GM21367 (cell line): Measurements from ENCODE around the gene DNAAF9.

Source experiments
- ATAC-seq: cut with Tn5 transposase; IDR thresholded peaks from one replicate; pipeline ENCODE4 v1.9.1; 2021; ENCODE audit not compliant: unreplicated experiment

Gene DNAAF9

DNA sequence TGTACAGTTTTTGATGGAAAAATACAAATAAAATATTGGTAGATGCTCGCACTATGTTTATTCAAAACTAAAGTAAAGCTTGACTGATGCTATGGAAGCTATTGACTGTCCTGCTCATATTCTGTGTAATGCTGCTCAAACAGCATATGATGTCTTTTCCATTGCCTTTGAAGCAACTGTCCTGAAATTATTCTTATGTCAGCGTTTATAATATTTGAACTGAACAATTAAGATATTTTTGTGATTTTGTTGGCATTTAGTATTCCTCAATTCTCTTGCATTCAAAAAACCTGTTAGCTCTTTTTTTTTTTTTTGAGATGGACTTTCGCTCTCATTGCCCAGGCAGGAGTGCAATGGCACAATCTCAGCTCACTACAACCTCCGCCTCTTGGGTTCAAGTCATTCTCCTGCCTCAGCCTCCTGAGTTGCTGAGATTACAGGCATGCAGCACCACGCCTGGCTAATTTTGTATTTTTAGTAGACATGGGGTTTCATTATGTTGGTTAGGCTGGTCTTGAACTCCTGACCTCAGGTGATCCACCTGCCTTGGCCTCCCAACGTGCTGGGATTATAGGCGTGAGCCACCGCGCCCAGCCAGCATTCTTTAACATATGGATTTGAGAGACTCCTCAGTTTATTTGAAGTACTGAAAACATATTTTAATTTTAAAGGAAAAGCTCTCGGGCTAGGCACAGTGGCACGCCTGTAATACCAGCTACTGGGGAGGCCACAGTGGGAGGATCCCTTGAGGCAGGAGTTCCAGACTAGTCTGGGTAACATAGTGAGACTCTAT, 5.3 kb upstream of the DNAAF9 start:
- no peak for ATAC-seq

DNA sequence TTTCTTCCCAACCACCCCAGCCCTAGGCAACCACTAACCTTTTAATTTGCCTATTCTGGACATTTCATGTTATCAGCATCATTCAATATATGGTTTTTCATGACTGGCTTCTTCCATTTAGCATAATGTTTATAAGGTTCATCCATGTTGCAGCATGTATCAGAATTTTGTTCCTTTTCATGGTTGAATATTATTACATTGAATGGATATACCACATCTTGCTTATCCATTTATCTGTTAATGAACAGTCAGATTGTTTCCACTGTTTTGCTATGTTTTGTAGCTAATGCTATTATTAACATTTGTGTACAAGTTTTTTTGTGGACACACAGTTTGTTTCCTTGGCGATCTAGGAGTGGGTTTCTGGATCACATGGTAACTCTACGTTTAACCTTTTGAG, 3.0 kb upstream of the DNAAF9 start:
- no peak for ATAC-seq

DNA sequence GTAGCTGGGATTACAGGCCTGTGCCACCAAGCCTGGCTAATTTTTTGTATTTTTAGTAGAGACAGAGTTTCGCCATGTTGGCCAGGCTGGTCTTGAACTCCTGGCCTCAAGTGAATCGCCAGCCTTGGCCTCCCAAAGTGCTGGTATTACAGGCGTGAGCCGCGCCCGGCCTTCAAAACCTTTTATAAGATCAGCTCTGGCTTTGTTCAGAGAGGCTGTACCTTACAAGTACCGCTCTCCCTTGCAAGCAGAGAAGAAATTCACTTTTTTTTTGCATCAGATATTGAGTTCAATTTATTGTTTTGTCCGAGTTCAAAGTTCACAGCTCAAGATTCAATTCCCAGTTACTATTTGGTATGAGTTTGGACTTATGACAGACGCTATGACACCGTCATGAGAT, 1.9 kb upstream of the DNAAF9 start:
- ATAC-seq = no peak

DNA sequence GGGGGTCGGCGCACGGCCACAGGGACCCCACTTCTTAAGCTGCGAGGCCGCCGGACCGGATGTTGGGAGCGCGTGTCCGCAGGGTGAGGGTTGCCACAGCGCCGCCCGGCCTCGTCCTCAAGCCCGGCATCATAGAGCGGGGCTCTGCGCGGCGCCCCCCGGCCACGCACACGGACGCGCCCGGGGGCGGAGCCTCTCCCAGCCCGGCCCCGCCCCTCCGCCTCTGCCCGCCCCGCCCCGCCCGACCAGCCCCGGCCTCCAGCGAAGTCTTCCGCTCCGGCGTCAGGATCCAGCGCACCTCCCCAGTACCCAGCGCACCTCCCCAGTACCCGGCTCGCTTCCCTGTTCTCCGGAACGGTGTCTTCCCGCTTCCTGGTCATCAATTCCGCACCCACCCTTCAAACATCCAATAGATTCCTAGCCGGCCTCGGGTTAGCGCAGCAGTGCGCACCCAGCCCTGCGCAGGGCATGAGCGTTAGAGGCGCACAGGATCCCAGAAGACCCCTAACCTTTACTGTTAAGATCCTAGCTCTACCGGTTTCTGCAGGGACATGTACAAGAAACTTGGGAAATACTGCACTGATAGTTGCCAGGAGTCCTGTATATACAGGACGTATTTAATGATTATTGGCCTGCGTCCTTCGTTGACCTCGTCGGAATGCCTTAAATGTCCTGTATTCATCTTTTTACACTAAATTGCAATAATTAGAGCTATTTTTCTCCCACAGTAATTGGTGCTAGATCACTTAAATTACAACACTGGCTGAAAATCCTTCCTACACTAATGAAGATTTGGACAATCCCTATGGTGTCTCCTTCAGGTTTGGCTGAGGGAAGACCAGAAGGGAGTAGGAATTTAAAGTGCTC, 535 bp upstream of the DNAAF9 start:
- peak; percentile 37 for ATAC-seq

DNA sequence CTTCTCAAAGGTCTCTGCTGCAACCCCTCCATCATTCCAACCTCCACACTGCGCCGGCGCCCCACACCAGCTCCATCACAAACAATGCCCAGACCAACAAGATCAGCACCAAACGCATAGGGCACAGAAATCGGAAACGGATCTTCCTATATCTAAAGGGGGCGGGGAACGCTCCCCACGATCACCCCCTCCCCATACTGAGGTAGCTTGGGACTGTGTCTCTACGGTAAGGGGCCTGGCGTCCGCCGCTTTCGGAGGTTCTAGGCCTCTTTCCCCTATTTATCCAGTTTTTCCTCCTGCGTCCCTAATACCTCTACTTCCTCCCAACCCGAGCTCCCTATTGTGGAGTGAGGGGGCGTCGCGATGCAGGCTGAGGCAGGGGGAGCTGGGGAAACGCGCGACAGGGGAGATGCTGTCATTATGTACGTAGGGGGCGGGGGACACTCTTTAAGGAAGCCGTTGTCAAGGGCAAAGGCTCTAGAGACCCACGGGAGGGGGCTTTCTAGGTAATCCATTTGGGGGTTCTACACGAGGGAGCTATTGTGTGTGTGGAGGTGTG, 909 bp downstream of the DNAAF9 start:
- no peak for ATAC-seq

DNA sequence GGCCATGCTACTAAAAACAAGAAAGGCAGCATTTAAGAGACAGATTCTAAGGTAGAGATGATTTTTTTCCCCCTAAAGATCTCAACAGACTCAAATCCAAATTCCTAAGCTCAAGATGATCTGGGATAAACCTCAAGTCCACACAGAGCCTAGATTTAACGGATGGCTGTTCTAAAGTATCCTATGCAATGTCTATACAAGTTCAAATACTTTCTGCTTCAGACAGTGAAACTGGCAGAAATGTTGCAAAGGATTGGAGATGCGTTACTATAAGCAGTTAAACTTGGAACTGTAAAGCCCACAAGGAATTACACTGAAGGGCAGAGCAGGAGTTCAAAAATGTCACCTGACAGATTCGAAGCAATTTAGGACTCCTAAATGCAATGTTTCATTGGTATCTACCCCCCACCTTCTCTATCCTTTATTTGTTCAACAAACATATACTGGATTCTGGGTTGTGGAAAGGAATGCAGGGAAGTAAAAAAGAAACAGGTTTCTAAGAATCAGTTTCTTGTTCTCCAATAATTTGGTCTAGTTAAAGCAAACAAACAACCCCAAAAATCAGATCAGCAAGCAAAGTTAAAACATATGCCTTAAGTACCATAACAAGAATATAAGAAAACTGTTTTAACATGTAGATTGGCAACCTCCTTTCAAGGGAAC, 1.6 kb downstream of the DNAAF9 start:
- ATAC-seq = no peak

DNA sequence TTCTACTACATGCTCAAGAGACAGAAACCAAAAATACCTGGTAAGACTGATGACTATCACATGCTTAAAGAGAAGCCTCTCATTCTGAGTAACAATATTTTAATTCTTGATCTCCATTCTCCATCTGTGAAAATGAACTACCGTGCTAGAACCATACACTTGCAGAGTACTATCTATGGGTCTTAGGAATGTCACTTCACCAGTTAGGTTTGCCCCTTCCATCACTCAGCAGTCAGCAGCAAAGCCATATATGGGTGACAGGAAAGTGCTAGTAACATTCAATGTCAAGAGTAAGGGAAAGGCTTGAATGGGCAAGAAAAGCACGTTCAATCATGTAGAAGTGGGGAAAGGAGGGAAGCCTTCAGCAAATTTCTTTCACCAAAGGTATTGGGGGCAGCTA, 2.3 kb downstream of the DNAAF9 start:
- ATAC-seq = no peak

DNA sequence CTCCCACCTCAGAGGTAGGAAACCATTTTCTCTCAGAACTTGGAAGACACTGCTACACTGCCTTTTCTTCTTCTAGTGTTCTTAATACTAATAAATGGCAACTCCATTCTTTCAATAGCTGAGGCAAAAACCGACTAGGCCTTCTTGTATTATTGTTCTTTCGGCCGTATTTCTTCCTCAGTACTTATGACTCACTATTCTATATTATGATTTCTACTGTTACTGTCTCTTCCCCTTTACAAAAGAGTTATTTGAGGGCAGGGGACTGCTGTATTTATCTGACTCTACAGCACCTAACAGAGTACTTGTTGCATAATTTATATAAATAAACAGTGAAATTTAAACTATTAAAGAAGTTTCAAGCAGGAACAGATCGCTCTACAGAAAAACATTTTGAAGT, 3.1 kb downstream of the DNAAF9 start:
- ATAC-seq = no peak

DNA sequence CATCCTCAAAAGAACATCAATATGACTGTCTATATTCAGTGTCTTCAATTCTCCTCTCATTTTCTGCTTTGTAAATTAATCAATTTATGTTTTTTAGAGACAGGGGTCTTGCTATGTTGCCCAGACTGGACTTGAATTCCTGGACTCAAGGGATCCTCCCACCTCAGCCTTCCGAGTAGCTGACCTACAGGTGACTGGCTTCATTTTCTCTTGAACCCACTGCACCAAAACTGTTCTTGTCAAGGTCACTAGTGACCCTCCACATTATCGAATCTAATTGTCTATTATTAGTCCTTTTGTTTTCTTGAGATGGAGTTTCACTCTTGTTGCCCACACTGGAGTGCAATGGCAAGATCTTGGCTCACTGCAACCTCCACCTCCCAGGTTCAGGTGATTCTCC, 3.7 kb downstream of the DNAAF9 start:
- ATAC-seq = no peak

DNA sequence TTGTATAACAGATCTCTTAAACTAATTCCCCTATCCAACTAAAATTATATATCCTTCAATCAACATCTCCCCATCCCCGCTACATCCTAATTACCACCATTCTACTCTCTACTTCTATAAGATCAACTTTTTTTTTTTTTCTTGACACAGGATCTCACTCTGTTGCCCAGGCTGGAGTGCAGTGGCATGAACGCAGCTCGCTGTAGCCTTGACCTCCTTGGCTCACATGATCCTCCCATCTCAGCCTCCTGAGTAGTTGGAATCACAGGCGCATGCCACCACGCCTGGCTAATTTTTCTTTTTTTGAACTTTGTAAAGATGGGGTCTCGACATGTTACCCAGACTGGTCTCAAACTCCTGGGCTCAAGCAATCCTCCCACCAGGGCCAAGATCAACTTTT, 5.0 kb downstream of the DNAAF9 start:
- no peak for ATAC-seq

DNA sequence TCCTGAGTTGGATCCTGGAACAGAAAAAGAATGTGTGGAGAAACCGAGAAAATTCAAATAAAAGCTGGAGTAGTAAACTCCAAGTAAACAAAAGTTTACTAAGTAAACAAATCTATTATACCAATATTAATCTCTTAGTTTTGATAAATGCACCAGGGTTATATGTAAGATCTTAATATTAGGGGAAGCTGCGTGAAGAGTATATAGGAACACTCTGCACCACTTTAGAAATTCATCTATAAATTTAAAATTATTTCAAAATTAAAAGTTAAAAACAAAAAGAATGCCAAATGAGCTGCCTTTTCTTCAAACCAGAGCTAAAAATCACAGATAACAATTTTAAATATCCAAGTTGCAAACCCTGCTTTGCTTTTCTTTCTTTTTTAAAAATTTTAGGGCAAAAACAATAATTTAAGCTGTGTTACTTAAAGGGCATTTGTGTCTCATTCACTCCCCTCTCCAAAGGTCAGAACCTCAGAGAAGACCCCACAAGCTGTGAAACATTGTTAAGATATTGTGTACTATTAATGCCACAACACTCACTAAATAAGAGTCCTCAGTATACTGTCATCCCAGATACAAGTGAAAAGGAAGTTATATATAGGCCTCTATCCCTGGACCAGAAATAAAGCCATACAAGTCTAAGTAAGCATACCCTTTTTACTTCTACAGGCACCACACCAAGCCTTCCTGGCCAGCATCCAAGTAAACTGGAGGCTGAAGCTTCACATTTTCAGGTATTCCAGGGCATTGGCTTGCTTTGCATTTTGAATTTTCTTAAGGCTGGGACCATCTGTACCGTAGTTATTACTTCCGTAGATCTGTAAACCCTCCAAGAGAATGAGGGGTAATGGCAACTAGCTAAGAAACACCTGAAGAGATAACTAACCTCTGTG, 7.0 kb downstream of the DNAAF9 start:
- no peak for ATAC-seq

DNA sequence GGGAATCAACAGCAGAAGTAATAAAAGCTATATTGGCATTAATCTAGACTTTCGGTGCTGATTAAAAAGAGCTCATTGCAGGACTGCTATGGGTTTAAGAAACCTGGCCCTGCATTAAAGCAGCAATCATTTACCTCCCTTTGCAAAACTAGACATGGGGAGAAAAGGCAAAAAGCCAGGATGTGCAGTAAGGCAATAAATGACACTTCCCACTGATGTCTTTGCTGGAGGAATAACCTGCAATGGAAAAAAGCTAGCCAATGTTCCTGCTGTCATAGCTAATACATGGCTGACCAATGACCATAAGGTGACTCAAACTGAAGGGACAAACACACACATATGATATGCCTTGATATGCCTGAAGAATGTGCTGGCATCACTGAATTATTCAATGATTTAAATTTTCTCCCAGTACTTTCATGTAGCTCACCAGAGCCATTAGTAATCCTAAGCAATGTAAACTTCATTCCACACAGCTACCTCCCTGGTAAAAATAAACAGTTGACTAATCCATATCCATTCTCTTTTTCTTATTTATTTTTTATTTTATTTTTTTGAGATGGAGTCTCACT, 8.7 kb downstream of the DNAAF9 start:
- ATAC-seq = no peak

DNA sequence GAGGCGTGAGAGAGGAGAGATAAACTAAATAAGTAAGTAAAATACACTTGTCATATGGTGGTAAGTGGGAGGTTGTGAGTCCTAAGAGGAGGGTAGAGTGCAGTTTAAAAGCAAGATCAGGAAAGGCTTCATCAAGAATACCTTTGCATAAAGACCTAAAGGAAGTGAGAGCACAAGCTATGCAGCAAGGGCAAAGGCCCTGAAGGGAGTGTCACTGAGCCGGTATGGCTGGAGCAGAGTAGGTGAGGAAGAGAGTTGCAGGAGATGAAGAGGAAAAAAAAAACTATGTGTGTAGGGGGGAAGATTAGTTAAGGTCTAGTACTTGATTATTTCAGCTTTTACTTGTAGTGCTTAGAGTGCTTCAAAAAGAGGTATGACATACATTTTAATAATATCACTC, 11.0 kb downstream of the DNAAF9 start:
- no peak for ATAC-seq

DNA sequence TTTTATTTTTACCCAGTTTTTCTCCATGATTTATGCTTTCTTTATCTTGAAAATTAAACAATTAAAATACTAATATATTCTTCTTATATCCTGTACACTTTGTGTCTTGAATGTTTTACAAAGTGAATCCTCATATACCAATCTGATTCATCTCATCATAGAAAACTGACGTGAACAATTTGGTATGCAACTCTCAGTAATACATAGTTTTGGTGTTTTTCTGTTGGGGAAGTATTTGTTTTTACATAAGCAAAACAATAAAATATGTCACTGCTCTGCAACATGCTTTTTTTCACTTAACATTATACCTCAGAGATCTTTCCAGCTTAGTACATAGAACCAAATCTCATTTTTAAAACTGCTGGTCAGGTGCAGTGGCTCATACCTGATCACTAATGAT, 14.7 kb downstream of the DNAAF9 start:
- no peak for ATAC-seq

DNA sequence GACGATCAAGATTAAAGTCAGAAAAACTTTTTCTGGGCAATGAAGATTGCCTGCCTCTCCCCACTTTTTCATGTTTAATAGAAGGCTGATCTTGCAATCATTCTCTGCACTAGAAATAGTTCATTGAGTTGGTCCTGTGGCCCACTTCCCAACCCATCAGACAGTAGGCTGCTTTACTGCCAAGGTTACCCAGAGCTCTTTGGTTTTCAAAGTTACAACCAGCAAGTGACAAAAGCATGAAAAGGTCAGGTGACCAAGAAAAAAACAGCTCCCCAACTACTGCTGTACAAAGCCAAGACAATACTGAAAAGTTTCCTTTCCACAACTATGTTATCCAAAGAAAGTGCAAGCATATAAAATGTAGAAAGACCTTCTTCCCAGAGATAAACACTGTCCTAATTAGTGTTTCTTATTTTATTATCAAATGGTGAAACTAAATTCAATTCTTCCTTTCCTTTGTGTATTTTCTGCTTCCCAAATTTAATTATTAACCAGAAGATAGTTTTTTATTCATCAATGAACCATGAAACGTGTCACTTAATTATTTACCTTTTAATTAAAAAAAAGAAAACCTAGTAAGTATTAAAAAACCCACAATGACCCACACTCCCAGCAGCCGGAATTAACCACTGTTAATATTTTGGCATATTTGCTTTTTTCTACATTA, 16.6 kb downstream of the DNAAF9 start:
- no peak for ATAC-seq

DNA sequence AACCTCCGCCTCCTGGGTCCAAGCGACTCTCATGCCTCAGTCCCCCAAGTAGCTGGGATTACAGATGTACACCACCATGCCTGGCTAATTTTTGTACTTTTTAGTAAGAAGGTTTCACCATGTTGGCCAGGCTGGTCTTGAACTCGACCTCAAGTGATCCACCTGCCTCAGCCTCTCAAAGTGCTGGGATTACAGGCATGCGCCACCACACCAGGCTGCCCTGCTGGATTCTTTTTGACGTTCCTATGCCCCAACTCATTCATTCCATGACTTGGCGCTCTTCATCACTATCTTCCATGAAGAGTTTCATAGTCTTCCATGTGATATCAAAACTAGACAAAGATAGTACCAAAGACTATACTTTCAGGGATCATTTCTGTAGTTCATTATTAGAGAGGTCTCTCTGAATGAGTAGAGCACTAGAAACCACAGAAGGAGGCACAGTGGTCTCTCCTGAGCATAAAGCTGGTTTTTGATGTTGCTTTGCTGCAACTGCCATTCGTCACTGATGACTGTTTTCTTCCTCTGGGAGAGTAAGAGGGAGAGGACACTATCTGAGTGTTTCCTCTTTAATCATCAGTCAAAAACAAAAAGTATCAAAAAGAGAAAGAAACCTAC, 23.5 kb downstream of the DNAAF9 start:
- ATAC-seq = no peak

DNA sequence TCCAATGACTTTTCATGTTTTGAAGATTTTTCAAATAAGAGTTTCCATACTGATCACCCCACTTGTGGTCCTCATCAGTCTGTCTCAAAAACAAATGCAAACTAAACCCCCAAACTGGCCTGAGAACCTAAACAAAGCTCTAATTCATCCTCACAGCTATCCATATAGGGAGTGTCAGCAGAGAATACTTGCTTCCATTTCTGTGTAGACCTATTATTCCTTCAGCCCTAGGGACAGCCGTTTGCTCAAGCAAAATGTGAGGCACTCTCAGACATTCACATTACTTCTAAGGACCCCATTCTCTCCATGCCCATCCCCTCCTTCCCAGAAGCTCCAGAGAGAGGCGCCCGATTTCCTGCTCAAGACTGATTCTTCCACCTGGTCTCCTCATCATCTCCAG, 24.6 kb downstream of the DNAAF9 start:
- no peak for ATAC-seq

DNA sequence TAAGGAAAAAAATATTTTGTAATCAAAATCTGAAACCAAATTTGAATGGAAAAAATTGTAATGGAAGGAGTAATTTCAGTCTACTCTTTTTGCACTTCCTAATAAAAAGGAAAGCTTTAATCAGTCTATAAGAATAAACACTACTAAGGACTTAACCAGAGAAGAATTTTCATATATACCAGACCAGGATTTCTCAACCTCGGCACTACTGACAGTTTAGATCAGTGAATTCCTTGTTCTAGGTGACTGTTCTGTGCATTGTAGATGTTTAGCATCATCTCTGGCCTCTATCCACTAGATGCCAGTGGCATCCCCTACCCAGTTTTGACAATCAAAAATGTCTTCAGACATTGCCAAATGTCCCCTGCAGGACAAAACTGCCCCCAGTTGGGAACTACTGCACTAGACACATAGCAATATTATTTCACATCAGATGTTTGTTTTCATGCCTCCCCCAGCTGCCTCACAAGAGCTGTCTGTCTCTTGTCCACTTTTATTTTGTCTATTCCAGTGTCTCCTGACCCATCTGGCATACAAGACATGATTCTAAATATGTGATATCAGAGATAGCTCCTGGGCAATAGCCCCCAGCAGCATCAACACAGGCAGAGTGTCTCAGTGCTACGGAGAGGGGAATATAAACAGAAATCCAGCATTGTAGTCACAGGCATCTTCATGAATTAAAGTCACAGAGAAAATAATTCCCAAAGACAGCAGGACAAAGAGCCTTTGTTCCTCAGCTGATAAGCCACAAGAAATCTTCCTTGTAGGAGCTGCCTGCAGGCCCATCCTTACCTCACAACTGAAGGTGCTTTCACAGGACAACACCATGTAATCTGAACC, 27.0 kb downstream of the DNAAF9 start:
- no peak for ATAC-seq
